Sciatic nerve (tissue), 2 donors: Measurements from ENCODE around the gene REXO2. TPM values are rescaled to one million over a fixed set of nuclear protein-coding genes. Genes with fewer than 3 reads are reported as not detected.
A peak's percentile ranks its signal among the peaks of the same experiment; 100 is the strongest.

Experiments used
- ATAC-seq: fragments of 200-7000 bp; cut with Tn5 transposase; one replicate; pipeline ENCODE4 v1.9.1; 2020; ENCODE audit warnings: mild to moderate bottlenecking, moderate library complexity
- DNase-seq: peaks from one replicate; pipeline ENCODE4 v3.0.0-alpha.2; 2020; ENCODE audit warnings: low spot score
- intact Hi-C: fragments of 100-400 bp; cut with DNase I; formaldehyde crosslinking; loops from one replicate; pipeline ENCODE4 v1.14.2; 2022
- total RNA-seq: library from RNA; stranded (reverse); fragmentation: NEBNext Ultra II Directional; extraction: Animal tissue kit (Norgen Biotek cat#: 25700); gene quantifications from one replicate; pipeline ENCODE4 v1.2.1, GENCODE V29; 2021
- donor health status: DM: no; HTN: no; CAD: no.
- donor health status: DM: no; HTN: no; CAD: no.

The REXO2 gene
- total RNA-seq: 80.4 TPM

DNA sequence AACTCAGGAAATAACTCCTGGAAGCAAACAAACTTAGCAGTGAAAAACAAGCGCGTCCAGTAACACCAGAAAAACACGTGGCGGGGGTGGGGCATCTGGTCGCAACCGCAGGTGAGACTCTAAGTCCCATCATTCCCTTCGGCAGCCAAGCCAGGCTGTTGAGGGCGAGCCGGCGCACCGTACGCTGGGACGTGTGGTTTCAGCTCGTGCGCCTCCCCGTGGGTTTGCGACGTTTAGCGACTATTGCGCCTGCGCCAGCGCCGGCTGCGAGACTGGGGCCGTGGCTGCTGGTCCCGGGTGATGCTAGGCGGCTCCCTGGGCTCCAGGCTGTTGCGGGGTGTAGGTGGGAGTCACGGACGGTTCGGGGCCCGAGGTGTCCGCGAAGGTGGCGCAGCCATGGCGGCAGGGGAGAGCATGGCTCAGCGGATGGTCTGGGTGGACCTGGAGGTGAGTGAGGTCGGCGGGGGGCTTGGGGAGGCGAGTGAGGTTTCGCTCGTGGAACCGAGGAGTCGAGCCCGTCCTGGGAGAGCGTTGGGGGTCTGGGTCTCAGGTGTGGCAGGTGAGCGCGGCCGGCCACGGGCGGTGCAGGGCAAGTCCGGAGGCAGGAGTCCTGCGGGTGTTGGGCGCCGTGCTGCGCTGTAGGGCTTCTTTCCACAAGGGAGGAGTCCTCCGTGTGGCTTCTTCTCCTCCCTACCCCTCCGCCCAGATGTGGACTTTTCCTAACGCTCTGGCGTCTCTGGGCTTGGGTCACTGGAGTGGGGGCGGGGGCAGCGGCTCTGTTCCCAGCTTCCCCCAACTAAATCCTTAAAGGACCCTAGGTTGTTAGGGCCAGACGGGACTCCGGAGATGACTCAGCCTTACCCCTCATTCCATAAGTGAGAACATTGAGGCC is at the start of gene REXO2:
REXO2 (plus strand) TSS at position 239 of the 892 bp plus-strand sequence; CDS start at position 301, 62 bp downstream.
- ATAC-seq (peak; percentile 99), DNase-seq (peak; percentile 97)
- intact Hi-C loops: no loop called here

DNA sequence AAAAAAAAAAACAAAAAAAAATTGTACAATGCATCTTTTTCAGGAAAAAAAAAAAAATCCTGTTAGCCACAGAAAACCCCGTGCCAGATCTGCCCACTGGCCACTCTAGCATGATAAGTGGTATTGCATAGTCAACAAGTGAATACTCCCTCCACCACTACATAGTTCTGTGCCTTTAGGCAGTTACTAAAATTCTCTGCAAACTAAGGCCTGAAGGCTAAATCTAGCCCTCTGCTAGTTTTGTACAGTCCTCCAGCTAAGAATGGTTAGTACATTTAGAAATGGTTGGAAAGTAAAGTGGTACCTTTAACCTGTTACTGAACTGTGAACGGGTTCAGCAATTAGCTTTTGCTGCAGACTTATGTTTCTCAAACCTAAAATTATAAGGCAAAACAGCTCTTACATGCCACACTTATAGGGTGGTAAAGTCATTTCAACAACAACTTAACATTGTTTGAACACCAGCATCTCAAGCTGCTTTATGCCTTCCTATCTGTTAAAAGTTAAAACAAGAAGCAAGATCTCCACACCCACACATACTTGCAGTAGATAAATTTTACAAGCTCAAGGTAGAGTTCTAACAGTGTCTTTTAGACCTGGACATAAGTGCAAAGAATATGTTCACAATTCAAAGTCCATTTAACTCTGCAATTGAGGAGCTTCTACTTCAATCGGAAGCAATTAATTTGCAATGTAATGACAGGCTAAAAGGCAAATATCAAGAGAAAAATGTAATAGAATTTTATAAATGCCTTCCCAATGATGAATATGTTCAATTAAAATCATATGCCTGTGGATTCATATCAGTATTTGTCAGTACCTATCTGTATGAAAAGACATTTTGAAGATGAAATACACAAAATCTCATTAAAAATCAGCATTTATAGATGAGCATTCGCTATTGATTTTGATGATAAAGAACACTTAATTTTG is 46.3 kb upstream of the REXO2 start:
- no peak for DNase-seq
- ATAC-seq: no peak
- intact Hi-C loops: no loop called here

DNA sequence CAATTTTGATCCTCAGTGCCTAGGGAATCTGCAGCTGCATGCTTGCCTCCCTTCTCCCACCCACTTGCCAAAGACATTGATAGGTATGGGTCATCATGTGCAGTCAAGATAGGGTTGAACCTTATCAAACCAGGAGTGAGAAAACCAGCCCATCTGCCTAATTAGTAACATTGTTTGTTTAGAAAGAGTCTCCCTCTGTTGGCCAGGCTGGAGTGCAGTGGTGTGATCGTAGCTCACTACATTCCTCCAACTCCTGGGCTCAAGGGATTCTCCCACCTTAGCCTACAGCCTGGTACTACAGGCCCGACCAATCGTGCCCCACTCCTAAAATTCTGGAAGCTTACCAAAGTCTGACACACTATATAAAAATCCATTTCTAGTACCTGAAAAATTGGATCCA is 43.5 kb upstream of the REXO2 start:
- intact Hi-C loops: no loop called here
- ATAC-seq: no peak
- no peak for DNase-seq

- DNase-seq (no peak), ATAC-seq (no peak)
- intact Hi-C loops: no loop called here
Measured at GRCh38 chr11:114396916-114397315, 42.4 kb upstream of the REXO2 start.

GRCh38 chr11:114397349-114397982 is 41.8 kb upstream of the REXO2 start:
- ATAC-seq: no peak
- no peak for DNase-seq
- intact Hi-C loops: no loop called here

GRCh38 chr11:114398303-114398920 is 40.9 kb upstream of the REXO2 start:
- intact Hi-C loops: no loop called here
- ATAC-seq (no peak), DNase-seq (no peak)

- DNase-seq (no peak), ATAC-seq (peak; percentile 73)
- intact Hi-C loops: no loop called here
Measured at GRCh38 chr11:114399490-114400215, 39.6 kb upstream of the REXO2 start.

DNA sequence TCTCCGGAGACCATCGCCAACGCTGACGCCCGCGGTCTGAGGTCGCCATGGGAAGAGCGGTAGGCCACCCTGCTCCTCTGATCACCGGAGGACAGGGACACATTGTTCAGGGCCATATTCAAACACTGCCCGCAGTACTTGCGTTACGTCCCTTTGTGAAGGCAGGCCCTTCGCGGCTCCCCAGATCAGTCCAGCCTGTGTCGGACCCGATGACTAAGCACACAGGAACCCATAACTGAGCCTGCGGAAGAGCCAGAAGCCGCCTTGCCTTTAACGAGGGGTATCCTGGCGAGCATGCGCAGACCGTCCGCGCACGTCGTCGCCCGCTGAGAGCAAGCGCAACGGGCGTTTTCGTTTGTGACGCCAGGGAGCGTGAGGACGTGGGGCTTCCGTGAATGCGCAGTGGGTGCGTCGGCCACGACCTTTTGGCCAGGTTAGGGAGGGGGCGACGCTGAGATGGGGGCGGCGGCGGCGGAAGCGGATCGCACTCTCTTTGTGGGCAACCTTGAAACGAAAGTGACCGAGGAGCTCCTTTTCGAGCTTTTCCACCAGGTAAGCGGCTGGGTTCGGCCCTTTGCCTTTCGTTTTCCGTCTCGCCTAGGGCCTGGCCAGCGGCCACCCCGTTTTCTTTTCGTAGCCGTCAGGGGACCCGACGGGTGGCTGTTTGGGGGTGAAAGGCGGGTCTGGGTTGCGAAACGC is 38.9 kb upstream of the REXO2 start, which contains the start of the genes C11orf71 and RBM7:
C11orf71 (minus strand) TSS at position 296 of the 699 bp plus-strand sequence; CDS start at position 116, 180 bp downstream.
RBM7 (plus strand) TSS at position 451 of the 699 bp plus-strand sequence; CDS start at position 457, 6 bp downstream.
- DNase-seq (peak; percentile 99), ATAC-seq (peak; percentile 98)
- intact Hi-C loops: no loop called here

- intact Hi-C loops: no loop called here
Measured at GRCh38 chr11:114400915-114401223, 38.4 kb upstream of the REXO2 start.

GRCh38 chr11:114401311-114401710 is 38.0 kb upstream of the REXO2 start:
- ATAC-seq (no peak), DNase-seq (no peak)
- intact Hi-C loops: no loop called here

More at GRCh38 chr11:114400915-114401223, 38.4 kb upstream of the REXO2 start:
- DNase-seq (no peak), ATAC-seq (no peak)

GRCh38 chr11:114412946-114413345 is 26.3 kb upstream of the REXO2 start:
- intact Hi-C loops: no loop called here
- DNase-seq (no peak), ATAC-seq (no peak)

- DNase-seq (no peak), ATAC-seq (no peak)
- intact Hi-C loops: no loop called here
Measured at GRCh38 chr11:114413958-114414357, 25.3 kb upstream of the REXO2 start.

DNA sequence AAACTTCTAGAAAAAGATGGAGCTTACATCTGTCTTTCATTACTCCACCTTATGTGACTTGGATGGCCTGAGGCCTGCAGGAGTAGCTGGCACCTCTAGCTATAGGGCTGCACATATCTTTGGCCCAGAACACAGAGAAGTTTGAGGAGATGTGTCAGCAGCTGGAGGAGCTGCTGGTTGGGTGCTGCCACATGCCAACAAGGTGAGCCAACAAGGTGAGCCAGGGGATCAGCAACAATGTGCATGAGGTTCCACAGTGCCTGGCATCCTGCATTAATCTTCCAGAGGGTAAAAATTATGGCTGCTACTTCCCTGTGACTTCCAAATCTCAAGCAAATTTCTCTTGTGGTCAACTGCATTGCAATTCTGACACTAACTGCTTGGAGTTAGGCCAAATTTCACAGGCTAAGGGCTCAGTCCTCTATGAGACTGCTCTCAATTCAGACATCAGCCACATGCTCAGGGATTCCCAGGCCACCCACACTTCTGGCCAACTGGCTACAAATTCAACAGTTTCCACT is 22.8 kb upstream of the REXO2 start:
- intact Hi-C loops: no loop called here
- DNase-seq: no peak
- ATAC-seq: peak; percentile 73

GRCh38 chr11:114426280-114426679 is 13.0 kb upstream of the REXO2 start:
- ATAC-seq (no peak), DNase-seq (no peak)
- intact Hi-C loops: no loop called here

DNA sequence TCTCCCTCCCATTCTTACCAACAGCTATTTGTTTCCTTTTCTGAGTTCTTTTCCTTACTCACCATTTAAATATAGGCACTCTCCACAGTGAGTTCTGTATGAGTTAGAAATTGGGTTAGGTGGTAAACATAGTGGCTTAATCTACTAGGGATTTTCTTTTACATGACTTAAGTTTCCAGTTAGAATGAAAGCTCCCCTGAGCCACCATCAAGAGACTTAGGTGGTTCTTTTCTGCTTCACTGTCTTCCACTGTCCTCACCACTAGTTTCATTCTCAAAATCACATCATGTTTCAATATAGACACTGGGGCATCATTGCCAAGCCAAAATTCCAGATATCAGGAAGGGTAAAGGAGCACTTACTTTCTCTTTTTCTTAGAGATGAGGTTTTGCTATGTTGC is 9.0 kb upstream of the REXO2 start:
- ATAC-seq: no peak
- intact Hi-C loops: no loop called here
- DNase-seq: no peak

DNA sequence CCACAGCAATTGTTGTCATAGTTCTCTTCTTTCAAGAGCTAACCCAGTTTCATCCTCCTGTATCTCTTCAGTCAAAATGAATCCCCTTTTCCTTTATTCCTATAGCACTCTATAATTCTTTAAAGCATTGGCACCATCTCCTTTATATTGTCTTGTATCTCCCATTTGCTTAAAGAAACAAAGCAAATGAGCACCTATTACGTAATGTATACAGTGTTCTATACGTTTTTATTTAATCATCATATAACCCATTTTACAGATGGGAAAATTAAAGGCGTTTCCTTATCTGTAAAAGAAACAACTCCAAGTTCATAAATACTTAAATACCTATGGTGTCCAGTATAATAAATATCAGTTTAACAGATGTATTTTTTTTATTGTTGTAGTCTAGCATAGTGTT is 6.4 kb upstream of the REXO2 start:
- no peak for DNase-seq
- no peak for ATAC-seq
- intact Hi-C loops: no loop called here

DNA sequence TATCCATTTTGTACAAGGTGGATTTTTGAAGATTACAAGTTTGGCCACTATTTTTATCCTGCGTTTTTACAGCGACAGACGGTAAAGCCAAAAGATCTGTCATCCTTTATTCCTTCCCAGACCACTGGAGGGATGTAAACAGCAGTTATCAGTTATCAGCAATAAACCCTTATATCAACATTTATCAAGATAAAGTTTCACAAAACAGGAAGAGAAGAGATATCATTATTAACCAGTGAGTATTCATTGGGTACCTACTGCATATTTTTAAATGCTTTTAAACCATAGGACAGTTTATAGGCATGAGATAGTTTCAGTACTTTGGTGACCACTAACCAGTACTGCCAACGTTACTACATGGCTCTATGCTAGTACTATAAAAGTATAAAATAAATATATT is 5.9 kb upstream of the REXO2 start:
- intact Hi-C loops: no loop called here
- ATAC-seq (no peak), DNase-seq (no peak)
